ENCODE data around the gene TST. TPM values are rescaled to one million over a fixed set of nuclear protein-coding genes. Genes with fewer than 3 reads are reported as not detected.

Gene TST
- total RNA-seq, 1 experiment from 2014 or later = 8.3 TPM

DNA sequence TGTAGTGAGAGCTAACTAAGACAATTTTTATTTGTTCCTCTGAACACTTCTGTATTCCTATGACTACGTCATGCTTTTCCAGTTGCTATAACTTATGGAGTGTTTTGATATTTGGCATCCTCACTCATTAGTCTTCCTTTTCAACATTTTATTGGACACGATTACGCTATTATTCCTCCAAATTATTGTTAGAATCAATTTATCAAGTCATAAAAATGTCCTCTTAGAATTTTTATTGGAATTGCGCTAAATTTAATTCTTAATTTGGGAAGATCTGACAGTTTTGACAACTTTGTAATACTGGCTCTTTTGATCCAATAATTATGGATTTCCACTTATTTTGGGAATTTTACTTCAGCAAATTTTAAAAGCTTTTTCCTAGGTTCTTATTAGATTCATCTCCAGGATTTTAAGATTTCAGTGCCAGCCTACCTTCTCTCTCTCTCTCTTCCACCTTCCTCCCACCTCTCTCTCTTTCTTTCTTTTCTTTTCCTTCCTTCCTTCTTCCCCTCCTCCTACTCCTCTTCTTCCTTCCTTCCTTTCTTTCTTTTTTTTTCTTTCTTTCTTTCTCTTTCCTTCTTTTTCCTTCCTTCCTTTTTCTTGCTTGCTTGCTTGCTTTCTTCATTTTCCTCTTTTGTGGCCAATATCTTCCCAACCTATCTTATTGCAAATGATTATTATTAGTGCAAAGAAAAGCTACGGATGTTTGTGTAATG lies 50.8 kb downstream of the TST start:
- no peaks in the 10 kb centered on the region for H4K20me1 ChIP-seq (ENCODE audit: insufficient read depth, low read depth, low read length)
- no peaks in the 10 kb centered on the region for H3K4me1 ChIP-seq (ENCODE audit: low read length)

DNA sequence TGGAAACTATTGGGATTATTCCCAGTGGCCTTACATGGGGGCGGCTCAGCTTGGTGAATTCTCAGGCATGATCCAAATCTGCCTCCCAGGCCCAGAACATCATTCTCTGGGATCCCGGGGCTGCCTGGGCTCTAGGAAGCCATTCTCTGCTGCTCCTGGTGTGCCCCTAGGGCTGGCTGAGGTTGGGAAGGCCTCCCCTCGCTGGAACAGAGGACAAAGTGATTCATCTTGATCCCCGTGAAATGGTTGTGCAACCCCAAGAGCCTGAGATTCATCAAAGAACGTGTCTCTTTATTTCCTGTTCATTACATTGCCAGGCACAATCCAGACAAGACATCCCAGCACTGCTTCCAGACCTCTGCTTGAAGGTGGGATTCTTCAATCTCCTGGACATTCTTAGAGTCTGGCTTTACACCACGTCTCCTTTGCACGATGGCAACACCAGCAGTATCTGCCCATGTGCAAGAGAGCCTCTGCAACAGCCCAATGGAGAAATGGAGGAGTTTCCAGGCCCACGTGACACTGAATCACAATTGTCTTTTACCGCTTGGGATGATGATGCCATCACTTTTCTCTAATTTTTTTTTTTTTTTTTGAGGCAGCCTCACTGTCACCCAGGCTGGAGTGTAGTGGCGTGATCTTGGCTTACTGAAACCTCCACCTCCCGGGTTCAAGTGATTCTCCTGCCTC lies 52.3 kb downstream of the TST start:
- Histone ChIP-seq H3K9me2 (replicated peaks; ENCODE audit: insufficient read depth, low read length) (no peaks in the 10 kb centered on the region), H3K27me3 (ENCODE audit: low read length) (no peaks in the 10 kb centered on the region), H3K4me2 (ENCODE audit: low read depth, low read length, poor library complexity, severe bottlenecking) (no peak overlapping the region), H3K79me2 (ENCODE audit: low read length) (no peaks in the 10 kb centered on the region), H3K27ac (ENCODE audit: low read length) (no peak overlapping the region), H2AFZ (ENCODE audit: low read length) (no peak overlapping the region), H3K9me3 (ENCODE audit: low read length) (no peaks in the 10 kb centered on the region), H3K36me3 (ENCODE audit: insufficient read depth, low read length) (no peaks in the 10 kb centered on the region), H3K9ac (ENCODE audit: low read length) (no peak overlapping the region), H4K20me1 (ENCODE audit: insufficient read depth, low read depth, low read length) (no peaks in the 10 kb centered on the region), H3K4me3 (ENCODE audit: low read length) (no peak overlapping the region), H3K4me1 (ENCODE audit: low read length) (no peaks in the 10 kb centered on the region)
- no peak for DNase-seq

More for the DNA sequence above, 50.8 kb downstream of the TST start:
- no peaks in the 10 kb centered on the region for H3K9me3 ChIP-seq (ENCODE audit: low read length)
- H3K27me3 ChIP-seq (ENCODE audit: low read length) = no peaks in the 10 kb centered on the region
- H3K79me2 ChIP-seq (ENCODE audit: low read length) = no peaks in the 10 kb centered on the region
- no peak overlapping the region for H2AFZ ChIP-seq (ENCODE audit: low read length)
- H3K4me3 ChIP-seq (ENCODE audit: low read length) = no peak overlapping the region
- no peak for DNase-seq
- no peak overlapping the region for H3K27ac ChIP-seq (ENCODE audit: low read length)
- H3K9me2 ChIP-seq (replicated peaks; ENCODE audit: insufficient read depth, low read length) = no peaks in the 10 kb centered on the region
- no peak overlapping the region for H3K4me2 ChIP-seq (ENCODE audit: low read depth, low read length, poor library complexity, severe bottlenecking)
- H3K36me3 ChIP-seq (ENCODE audit: insufficient read depth, low read length) = no peaks in the 10 kb centered on the region
- no peak overlapping the region for H3K9ac ChIP-seq (ENCODE audit: low read length)

DNA sequence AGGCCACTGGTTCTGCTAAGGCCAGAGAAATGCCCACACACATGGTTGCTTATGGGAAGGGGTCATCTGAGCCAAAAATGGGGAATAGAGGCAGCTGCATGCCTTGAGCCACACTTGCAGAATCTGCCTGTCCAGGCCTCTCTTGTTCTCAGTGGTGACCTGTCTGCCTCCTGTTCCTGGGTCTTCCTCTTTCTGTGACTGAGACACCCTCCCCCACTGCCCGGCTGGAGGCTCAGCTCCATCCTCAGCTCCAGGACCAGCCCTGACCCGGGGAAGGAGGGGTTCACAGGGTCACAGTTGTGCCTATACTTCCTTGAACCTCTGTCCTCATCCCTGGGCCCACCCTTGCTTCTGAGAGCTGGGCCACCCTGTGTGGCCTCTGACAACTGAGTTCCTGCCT lies 53.6 kb downstream of the TST start:
- Histone ChIP-seq H3K4me2 (ENCODE audit: low read depth, low read length, poor library complexity, severe bottlenecking) (no peak overlapping the region), H4K20me1 (ENCODE audit: insufficient read depth, low read depth, low read length) (no peaks in the 10 kb centered on the region), H3K4me1 (ENCODE audit: low read length) (no peaks in the 10 kb centered on the region), H3K9ac (ENCODE audit: low read length) (no peak overlapping the region), H3K4me3 (ENCODE audit: low read length) (no peak overlapping the region), H3K9me2 (replicated peaks; ENCODE audit: insufficient read depth, low read length) (no peaks in the 10 kb centered on the region), H2AFZ (ENCODE audit: low read length) (no peak overlapping the region), H3K27me3 (ENCODE audit: low read length) (no peaks in the 10 kb centered on the region), H3K36me3 (ENCODE audit: insufficient read depth, low read length) (no peaks in the 10 kb centered on the region), H3K79me2 (ENCODE audit: low read length) (no peaks in the 10 kb centered on the region), H3K27ac (ENCODE audit: low read length) (no peak overlapping the region), H3K9me3 (ENCODE audit: low read length) (no peaks in the 10 kb centered on the region)
- DNase-seq = no peak

DNA sequence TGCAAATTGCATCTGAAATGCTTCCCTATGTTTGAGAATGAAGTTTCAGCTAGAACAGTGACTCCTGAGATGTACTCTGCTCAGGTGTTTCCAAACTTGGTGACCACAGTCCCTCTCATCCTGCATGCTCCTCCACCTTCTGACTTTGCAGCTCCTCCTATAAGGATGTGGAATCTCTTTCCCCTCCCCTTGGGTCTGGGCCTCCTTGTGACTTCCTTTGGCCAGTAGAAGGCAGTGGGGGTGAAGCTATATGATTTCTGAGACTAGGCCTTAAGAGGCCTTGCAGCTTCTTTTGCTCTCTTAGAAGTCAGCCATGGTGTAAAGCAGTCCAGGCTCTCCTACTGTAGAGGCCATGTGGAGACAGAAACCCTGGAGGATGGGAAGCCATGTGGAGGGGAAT lies 55.1 kb downstream of the TST start:
- Histone ChIP-seq H2AFZ (ENCODE audit: low read length) (no peak overlapping the region), H3K9me2 (replicated peaks; ENCODE audit: insufficient read depth, low read length) (no peaks in the 10 kb centered on the region), H3K27ac (ENCODE audit: low read length) (no peak overlapping the region), H4K20me1 (ENCODE audit: insufficient read depth, low read depth, low read length) (no peaks in the 10 kb centered on the region), H3K79me2 (ENCODE audit: low read length) (no peaks in the 10 kb centered on the region), H3K36me3 (ENCODE audit: insufficient read depth, low read length) (no peaks in the 10 kb centered on the region), H3K9me3 (ENCODE audit: low read length) (no peaks in the 10 kb centered on the region), H3K27me3 (ENCODE audit: low read length) (no peaks in the 10 kb centered on the region), H3K4me1 (ENCODE audit: low read length) (no peaks in the 10 kb centered on the region), H3K9ac (ENCODE audit: low read length) (no peak overlapping the region), H3K4me2 (ENCODE audit: low read depth, low read length, poor library complexity, severe bottlenecking) (no peak overlapping the region), H3K4me3 (ENCODE audit: low read length) (no peak overlapping the region)
- no peak for DNase-seq

DNA sequence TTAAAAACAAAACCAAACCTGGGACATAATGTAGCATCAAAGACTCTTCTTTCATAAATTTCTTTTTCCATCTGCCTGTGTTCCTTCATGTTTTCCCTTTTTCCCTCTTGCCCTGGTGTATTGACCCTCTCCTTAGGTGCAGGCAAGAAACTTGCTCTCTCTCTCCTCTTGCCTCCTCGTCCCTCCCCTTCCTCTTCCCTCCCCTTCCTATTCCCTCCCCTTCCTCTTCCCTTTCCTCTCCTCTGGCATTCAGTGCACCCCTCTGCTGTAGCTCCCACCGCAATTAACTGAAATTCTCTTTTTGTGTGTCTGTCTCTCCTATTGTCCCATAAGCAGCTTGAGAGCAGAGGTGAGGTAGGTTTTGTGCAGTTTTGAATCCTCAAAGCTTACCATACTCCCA lies 55.9 kb downstream of the TST start:
- Histone ChIP-seq H2AFZ (ENCODE audit: low read length) (no peak overlapping the region), H3K4me3 (ENCODE audit: low read length) (no peak overlapping the region)

DNA sequence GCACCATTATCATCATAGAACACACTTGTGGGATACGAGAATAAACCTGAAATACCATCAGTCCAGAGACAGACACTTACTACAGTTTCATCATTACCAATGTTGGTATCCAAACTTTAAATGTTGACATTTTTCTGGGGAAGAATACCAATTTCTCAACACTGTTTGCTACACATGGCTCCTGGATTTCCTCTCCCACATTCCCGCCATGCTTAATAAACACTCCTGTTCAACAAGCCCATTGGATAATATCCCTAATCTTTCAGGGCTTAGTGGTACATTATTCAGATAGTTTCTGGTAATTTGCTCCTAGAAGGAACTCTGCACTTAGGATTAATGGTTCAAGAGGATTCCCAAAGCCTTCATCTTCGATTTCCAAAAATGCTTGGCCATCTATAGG lies 57.6 kb downstream of the TST start:
- Histone ChIP-seq H3K4me3 (ENCODE audit: low read length) (no peak overlapping the region), H3K9me2 (replicated peaks; ENCODE audit: insufficient read depth, low read length) (no peaks in the 10 kb centered on the region), H2AFZ (ENCODE audit: low read length) (no peak overlapping the region), H3K9me3 (ENCODE audit: low read length) (no peaks in the 10 kb centered on the region), H3K79me2 (ENCODE audit: low read length) (no peaks in the 10 kb centered on the region), H3K27me3 (ENCODE audit: low read length) (no peaks in the 10 kb centered on the region), H3K36me3 (ENCODE audit: insufficient read depth, low read length) (no peaks in the 10 kb centered on the region), H3K9ac (ENCODE audit: low read length) (no peak overlapping the region), H3K27ac (ENCODE audit: low read length) (no peak overlapping the region), H4K20me1 (ENCODE audit: insufficient read depth, low read depth, low read length) (no peaks in the 10 kb centered on the region), H3K4me1 (ENCODE audit: low read length) (no peaks in the 10 kb centered on the region), H3K4me2 (ENCODE audit: low read depth, low read length, poor library complexity, severe bottlenecking) (no peak overlapping the region)
- DNase-seq = no peak

More for the DNA sequence above, 55.9 kb downstream of the TST start:
- Histone ChIP-seq H3K9ac (ENCODE audit: low read length) (no peak overlapping the region), H3K27ac (ENCODE audit: low read length) (no peak overlapping the region), H4K20me1 (ENCODE audit: insufficient read depth, low read depth, low read length) (no peaks in the 10 kb centered on the region), H3K36me3 (ENCODE audit: insufficient read depth, low read length) (no peaks in the 10 kb centered on the region), H3K27me3 (ENCODE audit: low read length) (no peaks in the 10 kb centered on the region), H3K4me2 (ENCODE audit: low read depth, low read length, poor library complexity, severe bottlenecking) (no peak overlapping the region), H3K4me1 (ENCODE audit: low read length) (no peaks in the 10 kb centered on the region), H3K79me2 (ENCODE audit: low read length) (no peaks in the 10 kb centered on the region), H3K9me2 (replicated peaks; ENCODE audit: insufficient read depth, low read length) (no peaks in the 10 kb centered on the region), H3K9me3 (ENCODE audit: low read length) (no peaks in the 10 kb centered on the region)
- DNase-seq = no peak

Small RNAs within 50 kb of the gene (small RNA-seq; reads per million reads assigned to genes)
- gene RF00019 = not detected

Other genes starting within 250 kb of the TST start
- gene IFT27, start 243.3 kb downstream of the TST start, total RNA-seq (2014; rRNA removed; shearing (Covaris generic); ENCODE audit: low replicate concordance) = 10.9 and 21.2 TPM in 2 replicates
- not detected in 2 replicates for gene PVALB, start 202.4 kb downstream of the TST start, total RNA-seq (2014; rRNA removed; shearing (Covaris generic); ENCODE audit: low replicate concordance)
- gene NCF4, start 158.4 kb downstream of the TST start, total RNA-seq (2014; rRNA removed; shearing (Covaris generic); ENCODE audit: low replicate concordance) = 116 and 179 TPM in 2 replicates
- gene CSF2RB, start 105.8 kb downstream of the TST start, total RNA-seq (2014; rRNA removed; shearing (Covaris generic); ENCODE audit: low replicate concordance) = 5.6 and 6.0 TPM in 2 replicates
- 26.1 and 53.7 TPM in 2 replicates for gene MPST, start 295 bp upstream of the TST start, total RNA-seq (2014; rRNA removed; shearing (Covaris generic); ENCODE audit: low replicate concordance)
- gene KCTD17, start 32.3 kb upstream of the TST start, total RNA-seq (2014; rRNA removed; shearing (Covaris generic); ENCODE audit: low replicate concordance) = 17.5 and 24.9 TPM in 2 replicates
- not detected in 2 replicates for gene TMPRSS6, start 90.3 kb upstream of the TST start, total RNA-seq (2014; rRNA removed; shearing (Covaris generic); ENCODE audit: low replicate concordance)
- 0.25 TPM in 1 of 2 replicates, not detected in the other for gene IL2RB, start 130.5 kb upstream of the TST start, total RNA-seq (2014; rRNA removed; shearing (Covaris generic); ENCODE audit: low replicate concordance)
- 1.7 and 2.7 TPM in 2 replicates for gene C1QTNF6, start 168.8 kb upstream of the TST start, total RNA-seq (2014; rRNA removed; shearing (Covaris generic); ENCODE audit: low replicate concordance)
- gene SSTR3, start 193.0 kb upstream of the TST start, total RNA-seq (2014; rRNA removed; shearing (Covaris generic); ENCODE audit: low replicate concordance) = not detected in 2 replicates
- gene RAC2, start 224.8 kb upstream of the TST start, total RNA-seq (2014; rRNA removed; shearing (Covaris generic); ENCODE audit: low replicate concordance) = 251 and 294 TPM in 2 replicates

Measured in Karpas-422 (cell line).